ENCODE data around the gene STPG1.

The STPG1 gene

DNA sequence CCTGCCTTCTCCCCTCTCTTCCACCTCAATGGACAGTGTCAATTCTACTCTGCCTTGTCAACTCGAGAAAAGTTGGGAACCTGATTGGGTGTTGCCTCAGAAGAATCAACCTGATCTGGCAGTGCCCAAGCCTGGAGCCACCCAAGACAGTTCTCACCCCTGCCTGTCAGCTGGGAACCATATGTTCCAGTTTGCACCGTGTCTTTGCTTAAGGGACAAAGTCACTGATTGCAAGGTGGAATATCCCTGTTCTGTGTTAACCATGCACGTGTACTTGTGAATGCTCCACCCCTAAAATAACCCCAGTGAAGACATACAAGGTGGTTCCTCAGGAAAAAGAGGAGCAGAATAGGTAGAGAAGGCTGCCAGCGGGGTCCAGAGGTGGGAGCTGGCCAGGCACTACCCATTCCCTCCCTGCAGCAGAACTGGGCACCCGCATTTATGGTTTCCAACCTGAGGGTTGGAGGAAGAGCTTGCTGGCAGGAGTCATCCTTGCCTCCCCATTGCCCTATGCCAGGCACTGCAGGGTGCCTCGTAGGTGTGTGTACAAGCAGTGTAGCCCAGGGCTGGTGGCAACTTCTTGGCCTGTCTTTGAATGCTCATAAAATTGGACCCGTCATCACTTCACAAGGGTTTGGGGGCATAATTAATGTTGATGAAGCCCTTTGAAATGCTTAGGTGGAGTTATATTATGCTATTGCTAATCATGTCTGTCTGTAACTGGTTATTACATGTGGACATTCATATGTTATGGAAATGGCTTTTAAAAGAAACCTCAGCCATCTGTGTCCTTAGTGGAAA, 13.4 kb upstream of the STPG1 start:
- DNase-seq (ENCODE audit: low read depth): no peak

DNA sequence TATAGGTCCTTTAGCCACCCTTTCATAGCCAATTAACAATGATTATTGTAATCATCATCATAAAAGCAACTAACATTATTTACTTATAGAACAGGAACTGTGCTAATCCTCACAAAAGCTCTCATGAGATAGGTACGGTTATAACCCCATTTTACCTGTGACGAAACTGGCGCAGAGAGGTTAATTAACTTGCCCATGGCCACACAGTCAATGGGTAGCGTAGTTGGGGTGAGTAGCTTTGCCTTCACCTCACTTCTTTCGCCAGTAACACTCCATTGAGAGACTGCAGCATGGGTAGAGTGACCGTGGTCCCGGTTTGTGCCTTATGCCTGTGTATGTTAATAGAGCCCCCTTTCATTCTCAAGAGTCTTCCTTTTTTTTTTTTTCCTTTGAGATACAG, 12.3 kb upstream of the STPG1 start:
- no peak for DNase-seq (ENCODE audit: low read depth)

- DNase-seq (ENCODE audit: low read depth): no peak
Measured at GRCh38 chr1:24425441-24425840, 11.9 kb upstream of the STPG1 start.

DNA sequence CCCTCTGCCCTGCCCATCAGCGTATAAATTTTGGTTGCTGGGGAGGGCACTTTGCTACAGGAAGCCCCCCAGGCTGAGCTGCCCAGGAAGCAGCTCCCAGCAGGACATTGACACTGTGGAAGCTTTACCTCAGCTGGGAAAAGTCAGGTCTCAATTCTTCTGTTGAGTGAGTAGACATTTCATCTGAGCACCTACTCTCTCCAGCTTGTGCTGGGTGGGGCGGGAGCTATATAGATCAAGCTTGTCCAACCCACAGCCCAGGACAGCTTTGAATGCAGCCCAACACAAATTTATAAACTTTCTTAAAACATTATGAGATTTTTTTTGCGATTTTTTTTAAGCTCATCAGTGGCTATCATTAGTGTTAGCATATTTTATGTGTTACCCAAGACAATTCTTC, 11.4 kb upstream of the STPG1 start:
- DNase-seq (ENCODE audit: low read depth): no peak

- no peak for DNase-seq (ENCODE audit: low read depth)
Measured at GRCh38 chr1:24424207-24424606, 10.6 kb upstream of the STPG1 start.

DNA sequence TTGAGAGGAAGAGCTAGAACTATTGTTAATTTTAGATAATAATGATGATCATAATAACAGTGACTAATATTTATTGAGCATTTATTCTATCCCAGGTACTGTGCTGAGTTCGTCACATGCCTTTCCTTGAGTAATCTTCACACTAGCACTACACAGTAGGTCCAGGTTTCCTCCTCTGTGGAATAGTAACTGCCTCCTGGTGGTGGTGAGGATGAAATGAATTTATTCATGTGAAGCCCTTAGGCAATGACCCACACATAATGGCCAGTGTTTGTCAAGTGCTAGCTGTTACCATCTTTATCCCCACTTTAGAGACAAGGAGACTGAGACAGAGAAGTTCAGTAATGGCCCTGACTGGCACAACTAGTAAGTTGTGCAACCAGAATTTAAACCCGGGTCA, 7.9 kb upstream of the STPG1 start:
- DNase-seq (ENCODE audit: low read depth): no peak

GRCh38 chr1:24420547-24420946, 7.0 kb upstream of the STPG1 start:
- DNase-seq (ENCODE audit: low read depth): no peak

- DNase-seq (ENCODE audit: low read depth): no peak
Measured at GRCh38 chr1:24418898-24419628, 5.5 kb upstream of the STPG1 start.

DNA sequence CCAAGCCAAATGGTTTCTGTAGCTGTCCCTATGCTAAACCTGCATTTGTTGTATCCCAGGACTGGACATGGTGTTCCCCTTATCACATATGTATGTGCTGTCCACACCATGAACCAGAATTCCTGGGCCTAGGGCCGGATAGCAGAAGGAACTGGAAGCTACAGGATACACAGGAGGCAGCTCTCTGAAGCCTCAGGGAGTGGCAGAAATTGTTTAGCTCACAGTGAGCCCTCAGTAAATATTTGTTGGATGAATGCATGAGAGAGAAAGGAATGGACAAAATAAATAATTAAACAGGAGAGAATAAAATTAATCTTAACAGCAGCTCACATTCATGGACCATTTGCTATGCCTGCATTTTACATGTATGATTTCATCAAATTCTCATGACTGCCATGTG, 4.1 kb upstream of the STPG1 start:
- DNase-seq (ENCODE audit: low read depth): no peak

GRCh38 chr1:24416666-24417391, 3.2 kb upstream of the STPG1 start:
- peak; percentile 99 for DNase-seq (ENCODE audit: low read depth)

- no peak for DNase-seq (ENCODE audit: low read depth)
Measured at GRCh38 chr1:24415910-24416665, 2.5 kb upstream of the STPG1 start.

DNA sequence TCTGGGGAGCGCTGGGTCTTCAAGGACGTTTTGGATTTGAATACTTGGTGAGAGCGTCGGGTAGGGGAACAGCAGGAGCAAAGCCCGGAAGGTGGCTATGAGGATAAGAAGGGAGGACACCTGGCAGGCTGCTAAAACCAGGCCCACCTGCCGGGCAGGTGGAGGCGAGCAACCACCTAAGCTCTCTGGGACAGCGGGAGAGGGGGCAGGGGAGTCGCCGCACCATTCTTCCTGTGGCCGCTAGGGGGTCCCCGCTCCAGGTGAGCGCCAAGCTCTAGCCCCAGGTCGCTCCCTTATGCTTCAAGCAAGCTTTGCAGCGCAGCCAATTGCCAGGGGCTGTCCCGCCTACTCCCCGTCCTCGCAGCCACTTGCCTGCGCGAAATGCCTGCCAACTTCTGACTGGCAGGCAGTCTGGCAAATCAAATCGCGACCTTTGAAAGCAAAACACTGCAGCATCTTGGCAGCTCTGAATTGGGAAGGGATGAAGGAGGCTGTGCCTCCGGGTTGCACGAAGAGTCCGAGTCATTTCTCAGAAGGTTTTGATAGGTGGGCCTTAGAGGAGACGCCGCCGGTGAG, 1.8 kb upstream of the STPG1 start, which contains the start of gene NIPAL3:
NIPAL3 (plus strand) TSS at position 469 of the 576 bp plus-strand sequence. CDS start 3,746 bp downstream, outside the sequence.
- peak; percentile 97 for DNase-seq (ENCODE audit: low read depth)

- no peak for DNase-seq (ENCODE audit: low read depth)
Measured at GRCh38 chr1:24414775-24415333, 1.3 kb upstream of the STPG1 start.

- no peak for DNase-seq (ENCODE audit: low read depth)
Measured at GRCh38 chr1:24412408-24412807, 1.2 kb downstream of the STPG1 start.

DNA sequence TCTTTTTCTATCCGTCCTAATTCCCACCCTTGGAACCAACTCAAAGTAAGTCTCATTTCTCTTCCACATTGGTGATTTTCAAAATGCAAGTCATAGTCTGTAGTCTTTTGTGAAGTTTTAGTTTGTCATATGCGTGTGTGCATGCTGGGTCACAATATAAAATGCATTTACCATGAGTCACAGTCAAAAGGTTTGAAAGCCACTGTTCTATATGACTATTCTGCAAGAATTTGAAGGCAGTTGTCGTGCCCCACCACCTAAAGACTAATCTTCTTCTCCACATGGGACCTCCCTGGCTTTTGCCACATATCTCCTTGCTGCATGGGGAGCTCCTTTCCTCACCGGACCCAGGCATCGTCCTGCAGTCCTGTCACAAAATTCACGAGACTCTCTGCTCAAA, 1.6 kb downstream of the STPG1 start:
- no peak for DNase-seq (ENCODE audit: low read depth)

DNA sequence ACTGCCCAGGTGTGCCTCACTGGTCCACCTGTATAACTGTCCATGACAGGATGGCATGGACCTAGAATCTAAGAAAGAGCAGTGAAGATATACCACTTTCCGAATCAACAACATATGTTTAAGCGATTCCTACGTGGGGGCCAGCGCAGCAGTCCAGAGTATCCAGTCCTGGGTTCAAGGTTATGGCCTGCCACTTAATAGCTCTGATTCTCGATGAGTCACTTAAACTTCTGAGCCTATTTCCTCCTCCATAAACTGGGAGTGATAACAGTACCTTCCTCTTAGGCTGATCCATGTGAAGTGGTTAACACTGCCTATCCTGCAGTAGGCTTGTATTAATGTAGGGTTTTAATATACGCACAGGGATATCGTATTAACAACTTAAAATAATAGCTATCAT, 2.8 kb downstream of the STPG1 start:
- DNase-seq (ENCODE audit: low read depth): no peak

DNA sequence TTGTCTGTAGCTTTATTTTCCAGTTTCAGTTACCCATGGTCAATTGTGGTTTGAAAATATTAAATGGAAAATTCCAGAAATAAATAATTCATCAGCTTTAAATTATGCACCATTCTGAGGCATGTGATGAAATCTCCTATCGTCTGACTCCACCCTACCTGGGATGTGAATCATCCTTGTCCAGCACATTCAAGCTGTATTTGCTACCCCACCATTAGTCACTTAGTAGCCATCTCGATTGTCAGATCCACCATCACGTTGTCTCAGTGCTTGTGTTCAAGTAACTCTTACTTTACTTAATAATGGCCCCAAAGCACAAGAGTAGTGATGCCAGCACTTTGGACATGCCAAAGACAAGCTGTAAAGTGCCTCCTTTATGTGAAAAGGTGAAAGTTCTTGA, 4.0 kb downstream of the STPG1 start:
- DNase-seq (ENCODE audit: low read depth): peak; percentile 82

DNA sequence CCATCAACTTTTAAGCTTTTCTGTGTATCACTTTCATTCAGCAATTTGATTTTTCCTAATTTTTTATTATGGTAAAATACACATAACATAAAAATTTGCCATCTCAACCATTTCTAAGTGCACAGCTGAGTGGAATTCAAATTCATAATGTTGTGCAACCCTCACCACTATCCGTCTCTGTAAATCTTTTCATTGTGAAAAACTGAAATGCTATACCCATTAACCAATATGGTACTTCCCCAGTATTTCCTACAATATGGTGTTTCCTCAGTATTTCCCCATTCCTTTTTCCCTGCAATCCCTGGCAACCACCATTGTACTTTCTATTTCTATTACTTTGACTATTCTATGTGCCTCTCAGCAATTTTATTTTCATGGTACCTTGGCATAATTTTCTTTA, 6.8 kb downstream of the STPG1 start:
- DNase-seq (ENCODE audit: low read depth): no peak

DNA sequence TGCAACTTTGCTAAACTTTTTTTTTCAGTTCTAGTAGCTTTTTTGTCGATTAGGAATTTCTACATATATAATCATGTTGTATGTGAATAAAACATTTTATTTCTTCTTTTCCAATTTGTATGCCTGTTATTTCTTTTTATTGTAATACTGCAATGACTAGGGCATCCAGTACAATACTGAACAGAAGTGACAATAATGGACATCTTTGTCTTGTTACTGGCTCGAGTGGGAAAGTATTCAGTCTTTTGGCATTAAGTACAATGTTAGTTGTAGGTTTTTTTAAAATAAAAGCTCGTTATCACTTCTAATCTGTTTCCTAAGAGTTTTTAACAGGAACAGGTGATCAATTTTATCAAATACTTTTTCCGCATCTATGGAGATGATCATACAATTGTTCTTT, 9.8 kb downstream of the STPG1 start:
- no peak for DNase-seq (ENCODE audit: low read depth)

GRCh38 chr1:24400065-24400464, 13.5 kb downstream of the STPG1 start:
- DNase-seq (ENCODE audit: low read depth): no peak

GRCh38 chr1:24393892-24394291, 19.7 kb downstream of the STPG1 start:
- DNase-seq (ENCODE audit: low read depth): no peak

Data from HS-5 (cell line).